HUES6 (cell line): ENCODE data around the gene TSC2.

Source experiments
- H3K27ac ChIP-seq: 2 replicates; pipeline ENCODE4 v1.7.0; 2013; ENCODE audit warnings: low read depth, mild to moderate bottlenecking, low read length, inconsistent platforms
- H3K27me3 ChIP-seq: 2 replicates; pipeline ENCODE4 v1.6.1; 2013; ENCODE audit warnings: low read length; ENCODE audit not compliant: control insufficient read depth, insufficient read depth
- H3K36me3 ChIP-seq: 2 replicates; pipeline ENCODE4 v1.6.1; 2013; ENCODE audit warnings: low read length; ENCODE audit not compliant: control insufficient read depth, insufficient read depth
- H3K4me1 ChIP-seq: 2 replicates; pipeline ENCODE4 v1.6.1; 2013; ENCODE audit warnings: low read length; ENCODE audit not compliant: control insufficient read depth, insufficient read depth
- H3K4me3 ChIP-seq: 2 replicates; pipeline ENCODE4 v1.5.1; 2013; ENCODE audit warnings: low read depth, low read length
- H3K9ac ChIP-seq: one replicate; pipeline ENCODE4 v1.6.1; 2013; ENCODE audit warnings: mild to moderate bottlenecking, low read length
- H3K9me3 ChIP-seq: 2 replicates; pipeline ENCODE4 v1.6.1; 2013; ENCODE audit warnings: low read depth, low read length; ENCODE audit not compliant: control insufficient read depth, insufficient read depth

Gene TSC2

DNA sequence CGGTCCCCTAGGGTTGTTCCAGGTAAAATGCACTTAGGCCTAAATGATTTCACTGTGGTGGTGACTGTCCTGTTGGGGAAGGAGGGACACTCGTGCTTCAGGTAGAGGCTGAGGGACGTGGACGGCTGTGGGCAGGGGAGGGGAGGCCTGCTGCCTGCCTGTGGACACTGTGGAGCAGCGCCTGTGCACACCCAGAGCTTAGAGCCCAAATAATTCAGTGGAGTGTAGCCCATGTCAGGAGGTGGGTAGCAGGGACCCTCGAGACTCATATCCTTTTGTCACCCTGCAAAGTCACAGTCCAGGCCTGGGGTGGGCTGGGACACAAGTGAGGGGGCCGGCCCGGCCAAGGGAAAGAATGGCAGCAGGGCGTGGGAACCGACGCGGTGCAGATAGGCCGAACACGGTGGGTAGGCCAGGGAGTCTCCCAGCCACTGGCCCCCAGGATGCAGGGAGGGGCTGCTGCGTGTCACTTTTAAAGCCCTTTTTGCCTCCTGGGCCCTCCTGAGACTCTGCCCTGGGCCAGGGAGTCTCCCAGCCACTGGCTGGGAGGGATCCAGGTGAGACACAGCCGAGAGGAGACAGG, 21.8 kb upstream of the TSC2 start:
- Histone ChIP-seq H3K9ac (no peak overlapping the region), H3K4me1 (peaks cover 17% of the 10 kb centered on the region), H3K9me3 (no peaks in the 10 kb centered on the region), H3K36me3 (no peaks in the 10 kb centered on the region), H3K27ac (no peak overlapping the region), H3K27me3 (peaks cover 40% of the 10 kb centered on the region), H3K4me3 (peak overlapping the region; percentile 52; the same call in 1 of the 2 replicates)

DNA sequence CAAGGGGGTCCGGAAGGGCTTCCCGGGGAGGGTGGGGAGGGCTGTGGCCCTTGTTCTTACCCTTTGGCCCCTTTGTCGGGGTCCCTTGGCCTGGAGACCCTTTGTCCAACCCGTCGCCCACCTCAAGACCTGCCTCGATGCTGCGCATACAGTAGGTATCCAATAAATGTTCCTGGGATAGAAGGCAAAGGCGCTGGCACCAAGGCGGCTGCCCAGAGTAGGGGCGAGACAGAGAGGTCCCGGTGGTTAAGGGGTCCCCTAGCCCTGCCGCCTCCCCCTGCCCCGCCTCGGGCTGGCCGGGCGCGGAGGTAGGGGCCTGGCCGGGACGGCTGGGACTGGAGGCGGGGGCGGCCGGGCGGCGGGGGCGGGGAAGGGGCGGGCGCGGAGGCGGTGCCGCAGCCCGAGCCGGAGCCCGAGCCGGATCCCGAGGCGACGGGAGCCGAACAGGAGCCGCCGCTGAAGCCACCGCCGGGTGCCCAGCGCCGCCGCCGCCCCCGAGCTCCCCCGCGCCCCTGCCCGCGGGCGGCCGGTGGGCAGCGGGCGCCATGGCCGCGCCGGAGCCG, 21.2 kb upstream of the TSC2 start, which contains the start of gene NHERF2:
NHERF2 (plus strand) TSS at position 442 of the 563 bp plus-strand sequence; CDS start at position 546, 104 bp downstream.
- peak within 1 kb of the TSS; percentile 45 for H3K9ac ChIP-seq
- H3K4me3 ChIP-seq: peak within 1 kb of the TSS; percentile 52
- peaks cover 17% of the 10 kb centered on the region for H3K4me1 ChIP-seq
- no peaks in the 10 kb centered on the region for H3K36me3 ChIP-seq
- H3K9me3 ChIP-seq: no peaks in the 10 kb centered on the region
- peaks cover 34% of the 10 kb centered on the region for H3K27me3 ChIP-seq
- H3K27ac ChIP-seq: no peak within 1 kb of the TSS

DNA sequence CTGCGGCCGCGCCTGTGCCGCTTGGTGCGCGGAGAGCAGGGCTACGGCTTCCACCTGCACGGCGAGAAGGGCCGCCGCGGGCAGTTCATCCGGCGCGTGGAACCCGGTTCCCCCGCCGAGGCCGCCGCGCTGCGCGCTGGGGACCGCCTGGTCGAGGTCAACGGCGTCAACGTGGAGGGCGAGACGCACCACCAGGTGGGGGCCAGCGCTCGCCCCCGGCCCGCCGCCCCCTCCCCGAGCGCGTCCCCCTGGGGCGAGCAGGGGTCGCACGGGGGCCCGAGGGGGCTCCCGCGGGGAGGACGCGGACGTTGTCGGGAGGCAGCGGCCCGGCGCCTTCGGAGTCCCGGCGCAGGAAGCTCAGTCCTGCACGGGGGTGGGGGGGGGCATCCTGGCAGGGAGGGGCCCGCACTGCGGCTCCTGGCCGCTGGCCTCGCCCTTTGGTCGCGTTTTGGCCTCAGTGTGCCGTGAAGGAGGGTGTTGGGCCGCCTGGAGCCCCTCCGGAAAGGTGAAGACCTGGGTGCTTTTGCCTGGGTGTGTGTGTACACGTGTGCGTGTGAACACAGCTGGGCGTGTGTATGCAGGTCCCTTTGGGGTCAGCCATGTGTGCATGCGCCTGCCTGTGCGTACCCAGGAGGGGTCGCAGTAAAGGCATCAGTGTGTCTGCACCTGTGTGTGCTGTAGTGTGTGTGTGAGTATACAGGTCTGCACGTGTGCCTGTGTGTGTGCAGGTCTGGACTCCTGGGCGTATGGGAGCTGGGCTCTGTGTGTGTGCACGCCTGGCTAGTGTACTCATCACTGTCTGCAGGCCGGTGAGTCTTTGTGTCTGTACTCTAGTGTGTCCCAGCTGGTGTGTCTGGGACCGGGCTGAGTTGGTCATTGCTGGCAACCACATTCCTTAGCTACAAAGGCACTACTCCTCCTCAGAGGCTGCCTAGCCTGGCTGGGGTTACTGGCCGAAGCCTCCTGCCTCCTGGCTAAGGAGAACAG, 20.5 kb upstream of the TSC2 start:
- peak overlapping the region; percentile 45 for H3K9ac ChIP-seq
- H3K27ac ChIP-seq: no peak overlapping the region
- peak overlapping the region; percentile 48 for H3K4me3 ChIP-seq
- H3K27me3 ChIP-seq: peaks cover 30% of the 10 kb centered on the region
- no peaks in the 10 kb centered on the region for H3K9me3 ChIP-seq
- no peaks in the 10 kb centered on the region for H3K36me3 ChIP-seq
- peaks cover 17% of the 10 kb centered on the region for H3K4me1 ChIP-seq

DNA sequence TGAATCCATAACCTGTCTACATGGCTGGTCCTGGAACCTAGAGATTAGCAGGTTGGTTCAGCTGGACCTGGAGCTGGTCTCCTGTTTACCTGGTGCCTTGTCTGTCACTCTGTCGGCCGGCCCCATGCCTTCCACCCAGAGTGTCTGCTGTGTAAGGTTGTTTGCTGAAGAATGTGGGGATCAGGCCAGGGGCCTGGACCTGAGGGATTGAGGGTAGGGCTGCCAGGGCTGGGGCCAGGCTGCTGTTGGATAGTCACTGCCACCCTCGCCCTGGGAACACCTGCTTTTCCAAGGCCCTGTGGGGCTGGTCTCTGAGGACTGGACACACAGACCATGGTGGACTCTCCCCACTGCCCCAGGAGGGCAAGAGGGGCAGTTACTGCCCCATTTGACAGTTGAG, 19.6 kb upstream of the TSC2 start:
- Histone ChIP-seq H3K4me3 (no peak overlapping the region), H3K4me1 (peaks cover 17% of the 10 kb centered on the region), H3K9ac (no peak overlapping the region), H3K9me3 (no peaks in the 10 kb centered on the region), H3K36me3 (no peaks in the 10 kb centered on the region), H3K27ac (no peak overlapping the region), H3K27me3 (peaks cover 30% of the 10 kb centered on the region)

DNA sequence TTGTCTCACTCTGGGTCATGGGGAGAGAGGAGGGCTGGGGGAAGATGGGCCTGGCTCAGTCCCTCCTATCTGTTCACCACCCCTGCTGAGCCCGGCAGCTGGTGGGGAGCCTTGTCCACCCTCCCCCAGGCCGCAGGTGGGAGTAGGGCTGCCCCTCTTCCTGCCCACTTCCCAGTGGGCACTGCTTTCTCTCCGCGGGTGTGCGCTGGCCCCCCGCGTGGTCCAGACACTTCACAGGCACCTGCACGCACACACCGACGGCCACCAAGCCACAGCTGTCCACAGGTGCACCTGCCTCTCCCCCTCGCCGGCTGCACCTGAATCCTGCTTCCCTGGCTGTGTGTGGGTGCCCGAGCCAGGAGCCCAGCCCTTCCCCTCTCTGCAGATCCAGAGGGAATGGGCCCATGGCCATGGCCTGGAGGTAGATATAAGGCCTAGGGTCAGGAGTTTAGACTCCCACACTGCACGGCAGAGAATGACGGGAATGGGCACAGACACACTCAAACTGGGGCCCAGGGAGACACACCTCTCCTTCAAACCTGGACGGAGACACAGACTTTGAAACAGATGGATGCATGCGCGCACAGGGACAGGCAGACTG, 19.1 kb upstream of the TSC2 start:
- Histone ChIP-seq H3K4me3 (no peak overlapping the region), H3K27ac (no peak overlapping the region), H3K27me3 (peaks cover 30% of the 10 kb centered on the region), H3K9me3 (no peaks in the 10 kb centered on the region), H3K9ac (no peak overlapping the region), H3K4me1 (peaks cover 22% of the 10 kb centered on the region), H3K36me3 (no peaks in the 10 kb centered on the region)

DNA sequence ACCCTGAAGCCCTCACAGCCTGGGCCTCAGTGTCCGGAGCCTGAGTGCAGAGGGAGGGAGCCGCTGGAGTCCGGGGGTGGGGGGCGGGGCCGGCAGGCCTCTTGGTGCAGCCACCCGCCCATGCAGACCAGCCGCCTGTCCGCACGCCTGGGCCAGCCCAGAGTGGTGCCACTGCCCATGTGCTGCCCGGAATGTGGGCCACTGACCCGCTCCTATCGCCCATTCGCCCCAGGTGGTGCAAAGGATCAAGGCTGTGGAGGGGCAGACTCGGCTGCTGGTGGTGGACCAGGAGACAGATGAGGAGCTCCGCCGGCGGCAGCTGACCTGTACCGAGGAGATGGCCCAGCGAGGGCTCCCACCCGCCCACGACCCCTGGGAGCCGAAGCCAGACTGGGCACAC, 18.4 kb upstream of the TSC2 start:
- H3K36me3 ChIP-seq: no peaks in the 10 kb centered on the region
- H3K4me3 ChIP-seq: no peak overlapping the region
- no peaks in the 10 kb centered on the region for H3K9me3 ChIP-seq
- H3K27me3 ChIP-seq: peaks cover 24% of the 10 kb centered on the region
- H3K27ac ChIP-seq: no peak overlapping the region
- H3K9ac ChIP-seq: no peak overlapping the region
- peaks cover 20% of the 10 kb centered on the region for H3K4me1 ChIP-seq

DNA sequence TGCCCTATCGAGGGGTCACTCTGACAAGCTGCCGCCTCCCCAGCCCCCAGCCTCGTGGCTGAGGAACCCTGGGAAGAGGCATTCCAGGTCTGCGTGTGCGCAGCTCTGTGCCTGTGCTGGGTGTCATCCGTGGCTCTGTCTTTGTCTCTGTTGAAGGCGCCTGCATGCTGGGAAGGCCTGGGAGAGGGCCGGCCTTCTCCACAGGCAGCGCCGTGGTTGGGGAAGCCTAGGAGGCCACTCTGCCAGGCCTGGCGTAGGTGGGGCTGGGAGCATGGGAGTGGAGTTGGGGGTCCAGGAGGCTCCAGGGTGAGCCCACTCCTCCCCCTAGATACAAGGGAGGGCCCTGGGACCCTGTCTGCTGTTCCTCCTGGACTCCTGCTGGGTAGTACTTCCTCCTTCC, 17.7 kb upstream of the TSC2 start:
- H3K9ac ChIP-seq: no peak overlapping the region
- peaks cover 24% of the 10 kb centered on the region for H3K27me3 ChIP-seq
- H3K27ac ChIP-seq: no peak overlapping the region
- H3K36me3 ChIP-seq: no peaks in the 10 kb centered on the region
- no peaks in the 10 kb centered on the region for H3K9me3 ChIP-seq
- H3K4me1 ChIP-seq: peaks cover 20% of the 10 kb centered on the region
- no peak overlapping the region for H3K4me3 ChIP-seq

DNA sequence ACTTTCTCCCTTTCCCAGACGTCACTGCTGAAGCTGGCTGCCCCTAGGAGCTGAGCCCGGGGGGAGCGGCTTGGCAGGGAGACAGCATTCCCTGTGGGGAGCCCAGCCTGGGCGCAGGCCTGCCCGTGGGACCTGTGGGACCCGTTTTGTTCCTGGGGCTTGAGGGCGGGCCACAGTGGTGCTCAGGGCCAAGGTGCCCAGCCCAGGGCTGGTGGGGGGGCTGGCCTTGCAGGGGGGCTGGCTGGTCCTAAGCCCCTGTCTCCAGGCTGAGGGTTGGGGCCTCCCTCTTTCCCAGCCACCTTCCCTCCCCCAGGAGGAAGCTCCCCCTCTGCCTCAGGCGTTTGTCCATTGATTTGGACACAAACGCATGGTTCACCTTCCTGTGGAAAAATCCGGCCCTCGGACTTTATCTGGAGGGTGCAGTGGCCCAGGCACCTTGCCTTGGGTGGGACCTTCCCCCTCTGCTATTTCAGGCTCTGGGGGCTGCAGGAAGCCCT, 16.7 kb upstream of the TSC2 start:
- Histone ChIP-seq H3K27me3 (peaks cover 17% of the 10 kb centered on the region), H3K9ac (no peak overlapping the region), H3K4me3 (no peak overlapping the region), H3K27ac (no peak overlapping the region), H3K36me3 (no peaks in the 10 kb centered on the region), H3K4me1 (peaks cover 26% of the 10 kb centered on the region), H3K9me3 (no peaks in the 10 kb centered on the region)

DNA sequence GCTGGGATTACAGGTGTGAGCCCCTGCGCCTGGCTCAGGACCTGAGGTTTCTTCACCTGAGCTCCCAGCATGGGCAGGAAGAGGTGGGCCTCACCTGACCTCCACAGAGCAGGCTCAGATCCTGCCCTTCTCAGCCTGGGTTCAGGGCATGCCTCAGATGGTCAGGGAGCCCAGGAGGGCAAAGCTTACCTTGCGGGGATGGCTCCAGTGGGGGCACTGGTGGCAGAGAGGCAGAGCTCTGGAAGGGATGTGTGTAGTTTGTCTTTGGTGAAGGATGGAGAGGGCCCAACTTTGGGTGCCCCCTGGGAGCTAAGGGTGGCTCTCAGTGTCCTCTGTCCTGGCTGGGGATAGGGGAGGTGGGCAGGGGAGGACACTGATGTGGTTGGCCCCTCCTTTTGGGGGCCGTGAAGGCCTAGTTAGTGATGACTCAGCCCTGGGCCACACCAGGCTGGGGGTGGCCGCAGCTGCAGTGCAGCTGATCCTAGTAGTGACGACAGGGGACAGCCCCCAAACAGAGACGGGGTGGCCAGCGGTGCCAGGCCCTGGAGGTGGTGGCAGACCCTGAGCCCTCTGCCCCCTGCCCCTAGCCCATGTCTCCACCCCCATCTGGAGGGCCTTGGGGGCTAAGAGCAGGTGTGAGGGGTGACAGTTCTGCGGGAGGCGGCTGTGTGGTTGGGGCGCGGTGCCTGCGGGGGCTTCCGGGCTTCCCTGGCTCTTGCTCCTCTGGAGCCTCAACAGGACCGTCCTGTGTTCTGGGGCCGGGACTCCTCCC, 15.3 kb upstream of the TSC2 start:
- Histone ChIP-seq H3K36me3 (peaks cover 6% of the 10 kb centered on the region; the same call in 1 of the 2 replicates), H3K4me3 (no peak overlapping the region), H3K27me3 (peaks cover 9% of the 10 kb centered on the region), H3K4me1 (peaks cover 22% of the 10 kb centered on the region; the same call in 1 of the 2 replicates), H3K9me3 (no peaks in the 10 kb centered on the region), H3K9ac (no peak overlapping the region), H3K27ac (no peak overlapping the region)
